ENCODE results near the gene MCTP1. TPM values are rescaled to one million over a fixed set of nuclear protein-coding genes. Genes with fewer than 3 reads are reported as not detected.

Gene MCTP1
- total RNA-seq = 9.9 TPM

- no peak for DNase-seq (ENCODE audit: low spot score)
These were observed at the start of gene MCTP1 for GRCh38 chr5:95284572-95285408. Gene MCTP1 (minus strand): TSS chr5:95285094.

- no peak for DNase-seq (ENCODE audit: low spot score)
These were observed 47.3 kb upstream of the MCTP1 start for GRCh38 chr5:95332158-95332557.

- DNase-seq (ENCODE audit: low spot score) = no peak
These were observed 46.5 kb upstream of the MCTP1 start for GRCh38 chr5:95331358-95331757.

- DNase-seq (ENCODE audit: low spot score) = no peak
These were observed 42.3 kb upstream of the MCTP1 start for GRCh38 chr5:95327211-95327610.

GRCh38 chr5:95317687-95318086 lies 32.8 kb upstream of the MCTP1 start:
- DNase-seq (ENCODE audit: low spot score) = no peak

- DNase-seq (ENCODE audit: low spot score) = no peak
These were observed 32.2 kb upstream of the MCTP1 start for GRCh38 chr5:95317085-95317484.

- no peak for DNase-seq (ENCODE audit: low spot score)
These were observed 19.8 kb upstream of the MCTP1 start for GRCh38 chr5:95304711-95305110.

GRCh38 chr5:95298651-95299050 lies 13.8 kb upstream of the MCTP1 start:
- DNase-seq (ENCODE audit: low spot score) = no peak

GRCh38 chr5:95296291-95296690 lies 11.4 kb upstream of the MCTP1 start:
- DNase-seq (ENCODE audit: low spot score) = no peak

- no peak for DNase-seq (ENCODE audit: low spot score)
These were observed 488 bp upstream of the MCTP1 start for GRCh38 chr5:95285409-95285755.

GRCh38 chr5:95283761-95284571 lies 928 bp downstream of the MCTP1 start:
- DNase-seq (ENCODE audit: low spot score) = no peak

- no peak for DNase-seq (ENCODE audit: low spot score)
These were observed 1.8 kb downstream of the MCTP1 start for GRCh38 chr5:95283022-95283615.

- DNase-seq (ENCODE audit: low spot score) = no peak
These were observed 3.7 kb downstream of the MCTP1 start for GRCh38 chr5:95281226-95281625.

- DNase-seq (ENCODE audit: low spot score) = no peak
These were observed 4.3 kb downstream of the MCTP1 start for GRCh38 chr5:95280401-95281095.

GRCh38 chr5:95274011-95274410 lies 10.9 kb downstream of the MCTP1 start:
- DNase-seq (ENCODE audit: low spot score) = no peak

GRCh38 chr5:95272316-95272929 lies 12.5 kb downstream of the MCTP1 start:
- DNase-seq (ENCODE audit: low spot score) = no peak

GRCh38 chr5:95262933-95263660 lies 21.8 kb downstream of the MCTP1 start:
- DNase-seq (ENCODE audit: low spot score) = no peak

GRCh38 chr5:95261437-95262175 lies 23.3 kb downstream of the MCTP1 start:
- no peak for DNase-seq (ENCODE audit: low spot score)

- no peak for DNase-seq (ENCODE audit: low spot score)
These were observed 27.9 kb downstream of the MCTP1 start for GRCh38 chr5:95256991-95257390.

- no peak for DNase-seq (ENCODE audit: low spot score)
These were observed 28.4 kb downstream of the MCTP1 start for GRCh38 chr5:95256446-95256845.

Measured in mucosa of gallbladder (tissue), 1 donor.